SU-DHL-6 (cell line): Measurements from ENCODE around the gene NXN.

Source experiments
- H2AFZ ChIP-seq: fragments of 200-600 bp; sonication (generic); 2 replicates; pipeline ENCODE4 v1.6.1; 2014; ENCODE audit warnings: low read depth, mild to moderate bottlenecking, moderate library complexity, mixed read lengths, antibody characterized with exemption, low read length; ENCODE audit not compliant: severe bottlenecking
- H3F3A ChIP-seq: fragments of 200-600 bp; shearing (Covaris generic); 2 replicates; pipeline ENCODE4 v1.6.0; 2016; ENCODE audit warnings: antibody characterized with exemption, mild to moderate bottlenecking; ENCODE audit not compliant: insufficient read depth
- H3K27ac ChIP-seq: fragments of 200-600 bp; sonication (generic); 2 replicates; pipeline ENCODE4 v1.5.1; 2016; ENCODE audit warnings: low read depth, mild to moderate bottlenecking, low read length, moderate library complexity, mixed read lengths
- H3K27me3 ChIP-seq: fragments of 200-600 bp; sonication (generic), shearing (Covaris generic); 2 replicates; pipeline ENCODE4 v1.6.0; 2014; ENCODE audit warnings: mild to moderate bottlenecking, low read length
- H3K36me3 ChIP-seq: fragments of 200-600 bp; sonication (generic); 2 replicates; pipeline ENCODE4 v1.6.1; 2014; ENCODE audit warnings: mild to moderate bottlenecking, low read length, mixed read lengths
- H3K4me2 ChIP-seq: fragments of 300-600, 200-600 bp; shearing (Covaris generic), sonication (generic); 2 replicates; pipeline ENCODE4 v1.6.0; 2014; ENCODE audit warnings: low read length, low read depth, mild to moderate bottlenecking; ENCODE audit not compliant: poor library complexity, severe bottlenecking
- H3K4me3 ChIP-seq: fragments of 200-600 bp; sonication (generic); 2 replicates; pipeline ENCODE4 v1.5.1; 2014; ENCODE audit warnings: antibody characterized with exemption, low read length, mild to moderate bottlenecking, mixed read lengths; ENCODE audit not compliant: insufficient read depth, poor library complexity, severe bottlenecking
- H3K79me2 ChIP-seq: fragments of 200-600 bp; sonication (generic); 2 replicates; pipeline ENCODE4 v1.6.1; 2014; ENCODE audit warnings: mild to moderate bottlenecking, low read length, moderate library complexity; ENCODE audit not compliant: insufficient read depth
- H3K9ac ChIP-seq: fragments of 200-600 bp; sonication (generic); 2 replicates; pipeline ENCODE4 v1.7.0; 2014; ENCODE audit warnings: mild to moderate bottlenecking, low read length
- H3K9me2 ChIP-seq: fragments of 200-600 bp; sonication (generic); replicated peaks from 2 replicates; pipeline ENCODE4 v1.6.1; 2014; ENCODE audit warnings: low read length; ENCODE audit not compliant: insufficient read depth
- H3K9me3 ChIP-seq: fragments of 200-600 bp; sonication (generic); 2 replicates; pipeline ENCODE4 v1.6.1; 2014; ENCODE audit warnings: low read length, mixed read lengths; ENCODE audit not compliant: insufficient read depth
- H4K20me1 ChIP-seq: fragments of 200-600 bp; sonication (generic); 2 replicates; pipeline ENCODE4 v1.6.1; 2014; ENCODE audit warnings: low read depth, mild to moderate bottlenecking, antibody characterized with exemption, low read length, moderate library complexity, mixed read lengths
- CTCF ChIP-seq: fragments of 200-600 bp; sonication (generic); IDR thresholded peaks from one replicate; pipeline ENCODE4 v1.5.1; 2017; ENCODE audit warnings: antibody characterized with exemption, mild to moderate bottlenecking, low read length, moderate library complexity; ENCODE audit not compliant: insufficient read depth, poor library complexity, severe bottlenecking
- EZH2phosphoT487 ChIP-seq: fragments of 200-600 bp; sonication (generic), shearing (Covaris generic); conservative IDR thresholded peaks from 2 replicates; pipeline ENCODE4 v1.6.1; 2018; ENCODE audit warnings: mild to moderate bottlenecking, antibody characterized with exemption, low read length, moderate library complexity, mixed read lengths

NXN gene

DNA sequence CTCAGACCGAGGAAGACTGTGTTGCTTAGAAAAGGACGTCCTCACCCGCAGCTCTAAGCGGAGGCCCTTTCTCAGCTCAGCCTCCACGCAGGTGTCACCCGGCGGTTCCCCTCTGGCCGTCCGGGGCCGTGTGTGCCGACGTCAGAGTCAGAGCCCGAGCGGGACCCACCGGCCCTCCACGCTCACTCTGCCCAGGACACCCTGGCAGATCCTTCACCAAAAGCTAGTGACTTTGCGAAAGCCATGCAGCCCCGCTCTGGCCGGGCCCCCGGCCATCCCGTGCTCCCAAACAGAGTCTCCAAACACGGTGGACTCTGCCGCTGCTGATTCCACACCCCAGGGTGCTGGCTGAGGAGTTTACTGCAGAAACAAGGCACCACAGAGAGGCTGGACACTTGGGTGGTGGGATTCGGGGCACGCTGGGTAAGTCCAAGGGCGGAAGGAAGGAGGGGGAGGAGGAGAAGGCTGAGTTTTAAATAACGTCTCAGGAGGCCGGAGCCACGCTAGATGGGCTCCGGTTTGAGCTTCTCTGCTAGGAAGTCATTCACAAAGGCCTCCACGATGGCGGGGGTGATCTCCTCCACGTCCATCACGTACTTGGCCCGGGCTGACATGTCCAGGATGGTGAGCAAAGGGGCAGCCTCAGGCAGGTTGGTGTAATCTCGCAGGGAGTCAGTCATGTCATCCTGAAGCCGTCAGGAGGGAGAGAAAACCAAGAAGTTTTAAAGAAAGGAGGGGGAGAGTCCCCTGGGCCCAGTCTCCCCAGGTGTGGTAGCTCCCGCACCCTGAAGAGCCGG, 178.9 kb downstream of the NXN start:
- no peak for TF ChIP-seq EZH2phosphoT487
- no peak for TF ChIP-seq CTCF
- no peaks in the 10 kb centered on the region for H3K79me2 ChIP-seq
- no peak overlapping the region for H3K27ac ChIP-seq
- no peak overlapping the region for H3K4me3 ChIP-seq
- H4K20me1 ChIP-seq, result no peaks in the 10 kb centered on the region
- H3K9me3 ChIP-seq, result no peaks in the 10 kb centered on the region
- H3K9ac ChIP-seq, result no peak overlapping the region
- no peaks in the 10 kb centered on the region for H3K9me2 ChIP-seq
- H3F3A ChIP-seq, result no peaks in the 10 kb centered on the region
- H2AFZ ChIP-seq, result no peak overlapping the region
- H3K36me3 ChIP-seq, result no peaks in the 10 kb centered on the region
- no peaks in the 10 kb centered on the region for H3K27me3 ChIP-seq
- H3K4me2 ChIP-seq, result no peak overlapping the region

- TF ChIP-seq EZH2phosphoT487 (no peak), CTCF (no peak)
- H3K9me2 ChIP-seq, result no peaks in the 10 kb centered on the region
- H3K79me2 ChIP-seq, result no peaks in the 10 kb centered on the region
- no peak overlapping the region for H2AFZ ChIP-seq
- H3K9me3 ChIP-seq, result no peaks in the 10 kb centered on the region
- no peaks in the 10 kb centered on the region for H3K27me3 ChIP-seq
- no peak overlapping the region for H3K4me3 ChIP-seq
- H3K9ac ChIP-seq, result no peak overlapping the region
- H3K4me2 ChIP-seq, result no peak overlapping the region
- H3K27ac ChIP-seq, result no peak overlapping the region
- H3K36me3 ChIP-seq, result no peaks in the 10 kb centered on the region
- no peaks in the 10 kb centered on the region for H4K20me1 ChIP-seq
- H3F3A ChIP-seq, result no peaks in the 10 kb centered on the region
Observed at GRCh38 chr17:799261-799660, 180.3 kb downstream of the NXN start.

GRCh38 chr17:798246-798645, 181.3 kb downstream of the NXN start:
- Histone ChIP-seq H4K20me1 (no peaks in the 10 kb centered on the region), H3K9me2 (no peaks in the 10 kb centered on the region), H3F3A (no peaks in the 10 kb centered on the region), H2AFZ (no peak overlapping the region), H3K9me3 (no peaks in the 10 kb centered on the region), H3K4me3 (no peak overlapping the region), H3K79me2 (no peaks in the 10 kb centered on the region), H3K36me3 (no peaks in the 10 kb centered on the region), H3K4me2 (no peak overlapping the region), H3K27ac (no peak overlapping the region), H3K27me3 (no peaks in the 10 kb centered on the region), H3K9ac (no peak overlapping the region)
- TF ChIP-seq EZH2phosphoT487 (no peak), CTCF (no peak)
